GM23248 (cell line): Measurements from ENCODE around the gene ENSA.

Experiments
- EZH2 ChIP-seq: fragments of 200-600 bp; sonication (generic); IDR thresholded peaks from 2 replicates; pipeline ENCODE4 v1.6.1; 2018; ENCODE audit warnings: antibody characterized with exemption, mild to moderate bottlenecking; ENCODE audit not compliant: insufficient read depth, poor library complexity, severe bottlenecking
- EZH2phosphoT487 ChIP-seq: fragments of 200-600 bp; sonication (generic); IDR thresholded peaks from 2 replicates; pipeline ENCODE4 v1.6.1; 2018; ENCODE audit warnings: antibody characterized with exemption, moderate library complexity, mild to moderate bottlenecking, low read depth; ENCODE audit not compliant: insufficient read depth

- TF ChIP-seq EZH2 (no peak), EZH2phosphoT487 (no peak)
Observed at GRCh38 chr1:150627826-150628410, 1.5 kb downstream of the ENSA start.
